Measurements from ENCODE around the gene TRIP12.

- TF ChIP-seq EZH2 (IDR thresholded peaks at IDR 0.05; ENCODE audit: borderline replicate concordance, insufficient read depth, low read depth, low read length, poor library complexity, severe bottlenecking) = no peak
- no peak for TF ChIP-seq CTCF (IDR thresholded peaks at IDR 0.05)
These were observed 34.4 kb downstream of the TRIP12 start for GRCh38 chr2:229887441-229887840.
